Measurements from ENCODE around the gene STK40.

- no peak for TF ChIP-seq CTCF (IDR thresholded peaks at IDR 0.05; ENCODE audit: low read depth, low read length)
- no peak for TF ChIP-seq EZH2phosphoT487 (IDR thresholded peaks at IDR 0.05; ENCODE audit: low read depth)
Observed at GRCh38 chr1:36400825-36401601, 15.3 kb upstream of the STK40 start.
